HG03558 (cell line): Measurements from ENCODE around the gene ADH6.
"Not testable (repeated sequence)": the region's sequence is repeated elsewhere in the genome, so short reads cannot be mapped to it uniquely, and the experiment has no call there.

Source experiments
- ATAC-seq: cut with Tn5 transposase; IDR thresholded peaks from one replicate; pipeline ENCODE4 v1.9.1; 2021; ENCODE audit warnings: moderate number of reproducible peaks; ENCODE audit not compliant: unreplicated experiment; ENCODE audit errors: extremely low read depth

Gene ADH6

GRCh38 chr4:99201690-99202089 lies 17.4 kb downstream of the ADH6 start:
- ATAC-seq = no peak

- ATAC-seq = no peak
These were observed 18.9 kb downstream of the ADH6 start for GRCh38 chr4:99200138-99200537.

GRCh38 chr4:99190336-99190735 lies 28.7 kb downstream of the ADH6 start:
- ATAC-seq = no peak

GRCh38 chr4:99189900-99190299 lies 29.1 kb downstream of the ADH6 start:
- not testable (repeated sequence) for ATAC-seq

GRCh38 chr4:99186029-99186428 lies 33.0 kb downstream of the ADH6 start:
- no peak for ATAC-seq

- ATAC-seq = no peak
These were observed 33.5 kb downstream of the ADH6 start for GRCh38 chr4:99185581-99185980.

GRCh38 chr4:99180382-99181070 lies 38.5 kb downstream of the ADH6 start:
- ATAC-seq = no peak

GRCh38 chr4:99179626-99180025 lies 39.4 kb downstream of the ADH6 start:
- no peak for ATAC-seq

- ATAC-seq = no peak
These were observed 39.9 kb downstream of the ADH6 start for GRCh38 chr4:99179178-99179577.

GRCh38 chr4:99166544-99166943 lies 52.5 kb downstream of the ADH6 start:
- ATAC-seq = no peak

GRCh38 chr4:99165978-99166377 lies 53.1 kb downstream of the ADH6 start:
- no peak for ATAC-seq

GRCh38 chr4:99161373-99162099 lies 57.5 kb downstream of the ADH6 start:
- no peak for ATAC-seq

GRCh38 chr4:99159699-99160098 lies 59.3 kb downstream of the ADH6 start:
- ATAC-seq = no peak

- ATAC-seq = no peak
These were observed 61.5 kb downstream of the ADH6 start for GRCh38 chr4:99157478-99157935.

GRCh38 chr4:99156992-99157391 lies 62.1 kb downstream of the ADH6 start:
- ATAC-seq = no peak

GRCh38 chr4:99154658-99155342 lies 64.2 kb downstream of the ADH6 start:
- no peak for ATAC-seq
